Thyroid gland (tissue), 4 donors: ENCODE data around the gene CLPSL1.

Source experiments
- POLR2A ChIP-seq, 2 donors: fragments of 450-650 bp; IDR thresholded peaks; one replicate each; pipeline ENCODE4 v1.6.1; 2017; ENCODE audit warnings: antibody characterized with exemption in 2 of 2, mild to moderate bottlenecking in 2 of 2, moderate library complexity in 1 of 2
- TF ChIP-seq, protein P1 (sequence below), 6 experiments: fragments of 200-600 bp in 3 of 6; fragments of 450-650 bp in 3 of 6; sonication (generic) in 3 of 6; IDR thresholded peaks; one replicate each; pipeline ENCODE4 v1.5.1; 2016 to 2019; ENCODE audit warnings: antibody characterized with exemption in 6 of 6, mild to moderate bottlenecking in 2 of 6, inconsistent platforms in 1 of 6, moderate library complexity in 1 of 6

DNA sequence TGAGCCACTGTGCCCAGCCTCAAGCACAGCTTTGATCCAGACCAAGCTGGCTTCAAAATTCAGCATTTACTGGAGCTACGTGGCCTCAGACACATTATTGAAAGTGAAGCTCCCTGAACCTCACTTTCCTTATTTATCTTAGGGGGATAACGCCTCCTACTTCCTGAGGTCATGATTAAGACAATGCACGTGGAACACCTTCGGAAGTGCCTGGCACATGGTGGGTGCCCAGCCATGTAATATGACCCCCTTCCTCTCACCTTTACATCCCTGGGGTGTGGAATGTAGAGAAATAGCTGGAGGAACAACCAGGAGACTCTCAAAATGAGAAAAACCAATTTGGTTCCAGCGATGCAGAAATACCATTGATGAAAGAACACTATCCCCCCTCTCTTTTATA lies 17.9 kb downstream of the CLPSL1 start:
- no peak for TF ChIP-seq POLR2A (IDR thresholded peaks at IDR 0.05)
- TF ChIP-seq, protein P1, sequence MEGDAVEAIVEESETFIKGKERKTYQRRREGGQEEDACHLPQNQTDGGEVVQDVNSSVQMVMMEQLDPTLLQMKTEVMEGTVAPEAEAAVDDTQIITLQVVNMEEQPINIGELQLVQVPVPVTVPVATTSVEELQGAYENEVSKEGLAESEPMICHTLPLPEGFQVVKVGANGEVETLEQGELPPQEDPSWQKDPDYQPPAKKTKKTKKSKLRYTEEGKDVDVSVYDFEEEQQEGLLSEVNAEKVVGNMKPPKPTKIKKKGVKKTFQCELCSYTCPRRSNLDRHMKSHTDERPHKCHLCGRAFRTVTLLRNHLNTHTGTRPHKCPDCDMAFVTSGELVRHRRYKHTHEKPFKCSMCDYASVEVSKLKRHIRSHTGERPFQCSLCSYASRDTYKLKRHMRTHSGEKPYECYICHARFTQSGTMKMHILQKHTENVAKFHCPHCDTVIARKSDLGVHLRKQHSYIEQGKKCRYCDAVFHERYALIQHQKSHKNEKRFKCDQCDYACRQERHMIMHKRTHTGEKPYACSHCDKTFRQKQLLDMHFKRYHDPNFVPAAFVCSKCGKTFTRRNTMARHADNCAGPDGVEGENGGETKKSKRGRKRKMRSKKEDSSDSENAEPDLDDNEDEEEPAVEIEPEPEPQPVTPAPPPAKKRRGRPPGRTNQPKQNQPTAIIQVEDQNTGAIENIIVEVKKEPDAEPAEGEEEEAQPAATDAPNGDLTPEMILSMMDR (IDR thresholded peaks at IDR 0.05) = no peak
